Activated CD4-positive, alpha-beta T cell treated with anti-CD3 and anti-CD28 coated beads, Interleukin-2, amount 10 ng/mL, durations not matched to agents 24 days and 14 days (primary cell): ENCODE data around the gene LRTM2. TPM values are rescaled to one million over a fixed set of nuclear protein-coding genes. Genes with fewer than 3 reads are reported as not detected.

Source experiments
- DNase-seq: peaks from one replicate; pipeline ENCODE4 v3.0.0; 2022
- H3K27ac Mint-ChIP-seq: one replicate; pipeline ENCODE4 v1.8.0; 2022; ENCODE audit warnings: mild to moderate bottlenecking, mixed read lengths
- H3K27me3 Mint-ChIP-seq: one replicate; pipeline ENCODE4 v1.8.0; 2022; ENCODE audit warnings: mixed read lengths
- H3K36me3 Mint-ChIP-seq: one replicate; pipeline ENCODE4 v1.8.0; 2022; ENCODE audit warnings: low read depth, mild to moderate bottlenecking, mixed read lengths
- H3K4me1 Mint-ChIP-seq: one replicate; pipeline ENCODE4 v1.8.0; 2021; ENCODE audit warnings: mixed read lengths
- H3K4me3 Mint-ChIP-seq: one replicate; pipeline ENCODE4 v1.8.0; 2022; ENCODE audit warnings: mild to moderate bottlenecking, moderate library complexity, mixed read lengths
- H3K9me3 Mint-ChIP-seq: one replicate; pipeline ENCODE4 v1.8.0; 2021; ENCODE audit warnings: mixed read lengths
- intact Hi-C: fragments of 100-400 bp; cut with micrococcal nuclease; formaldehyde crosslinking; loops from one replicate; pipeline ENCODE4 v1.15.1; 2023
- total RNA-seq: library from RNA; stranded (reverse); gene quantifications from 2 replicates; pipeline ENCODE4 v1.2.3, GENCODE V29; 2022

The LRTM2 gene
- total RNA-seq, 1 donor from 2014 or later, result 0.16 TPM

- no peaks in the 10 kb centered on the region for H3K9me3 Mint-ChIP-seq
- H3K27ac Mint-ChIP-seq, result no peak overlapping the region
- no peaks in the 10 kb centered on the region for H3K27me3 Mint-ChIP-seq
- no peak overlapping the region for H3K4me3 Mint-ChIP-seq
- peak; percentile 54 for DNase-seq
- H3K4me1 Mint-ChIP-seq, result peaks cover 18% of the 10 kb centered on the region
- H3K36me3 Mint-ChIP-seq, result no peaks in the 10 kb centered on the region
- intact Hi-C loops, result loop anchor here (5.0 to 10.0 kb wide), 3 partner anchors 210 to 788 kb away; partner anchors contain the start of gene DCP1B
Measured at GRCh38 chr12:1794440-1795090, 25.8 kb upstream of the LRTM2 start.

- H3K9me3 Mint-ChIP-seq, result no peaks in the 10 kb centered on the region
- peak overlapping the region; percentile 69 for H3K4me3 Mint-ChIP-seq
- H3K36me3 Mint-ChIP-seq, result no peaks in the 10 kb centered on the region
- DNase-seq, result no peak
- intact Hi-C loops, result loop anchor here (5.0 to 10.0 kb wide), 3 partner anchors 209 to 787 kb away; partner anchors contain the start of gene DCP1B
- no peaks in the 10 kb centered on the region for H3K27me3 Mint-ChIP-seq
- peak overlapping the region; percentile 78 for H3K27ac Mint-ChIP-seq
- H3K4me1 Mint-ChIP-seq, result peaks cover 18% of the 10 kb centered on the region
Measured at GRCh38 chr12:1795221-1795784, 25.1 kb upstream of the LRTM2 start.

DNA sequence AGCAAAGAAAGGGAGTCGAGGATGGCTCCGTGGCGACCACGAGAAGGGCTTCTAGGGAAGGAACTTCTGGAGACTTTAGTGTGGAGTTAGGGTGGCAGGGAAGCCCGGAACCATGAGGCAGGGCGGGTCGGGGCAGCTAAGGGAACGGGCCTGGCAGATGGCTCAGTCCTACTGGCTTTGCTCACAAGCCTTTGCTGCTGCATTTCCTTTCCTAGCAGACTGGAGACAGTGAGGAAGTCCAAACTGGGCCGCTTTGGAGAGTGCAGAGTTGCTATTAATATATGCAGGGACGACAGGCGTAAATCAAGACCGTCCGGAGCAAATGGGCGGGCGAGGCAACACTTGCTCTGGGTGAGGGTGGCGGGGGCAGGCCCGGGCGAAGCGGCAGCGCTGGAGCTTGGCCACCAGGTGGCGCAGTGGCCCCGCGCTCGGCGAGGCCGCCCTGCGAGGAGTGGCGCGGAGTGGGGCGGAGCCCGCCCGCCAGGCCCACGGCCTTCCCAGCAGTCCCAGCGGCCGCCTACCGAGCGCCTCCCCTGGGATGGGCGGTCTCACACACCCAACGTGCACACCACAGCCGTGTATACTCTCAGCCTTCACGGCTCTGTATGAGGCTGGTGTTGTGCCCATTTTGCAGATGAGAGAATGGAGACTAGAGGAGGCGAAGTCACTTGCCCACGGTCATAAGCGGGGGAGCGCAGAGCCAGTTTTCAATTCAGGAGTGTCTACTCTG, 24.4 kb upstream of the LRTM2 start:
- no peaks in the 10 kb centered on the region for H3K36me3 Mint-ChIP-seq

DNA sequence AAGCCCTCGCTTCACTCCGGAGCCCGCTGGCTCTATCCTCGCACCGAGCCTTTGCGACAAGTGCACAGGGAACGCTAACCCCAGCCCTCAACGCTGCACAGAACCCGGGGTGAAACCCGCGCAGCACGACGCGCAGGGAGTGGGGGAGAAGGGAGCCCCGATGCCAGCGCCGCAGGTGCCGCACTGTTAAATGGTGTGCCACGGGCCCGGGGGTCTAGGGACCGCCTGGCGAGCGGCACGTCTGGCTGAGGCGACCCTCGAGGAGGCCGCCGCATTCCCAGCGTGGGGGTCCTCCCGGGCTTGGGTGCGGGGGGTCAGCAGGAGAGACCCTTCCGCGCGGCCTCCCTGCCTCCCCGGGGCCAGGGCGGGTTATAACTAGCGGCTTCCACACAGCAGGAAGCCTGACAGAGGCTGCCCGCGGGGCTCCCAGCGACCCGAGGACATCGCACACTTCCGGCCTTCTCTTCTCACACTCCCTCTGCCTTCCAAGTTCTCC, 23.8 kb upstream of the LRTM2 start:
- intact Hi-C loops, result loop anchor here (1.0 to 10.0 kb wide), 7 partner anchors 8 to 786 kb away; partner anchors contain the start of genes ADIPOR2 and DCP1B
- H3K36me3 Mint-ChIP-seq, result no peaks in the 10 kb centered on the region
- H3K4me3 Mint-ChIP-seq, result peak overlapping the region; percentile 86
- H3K4me1 Mint-ChIP-seq, result peaks cover 10% of the 10 kb centered on the region
- H3K9me3 Mint-ChIP-seq, result no peaks in the 10 kb centered on the region
- H3K27ac Mint-ChIP-seq, result peak overlapping the region; percentile 90
- H3K27me3 Mint-ChIP-seq, result no peaks in the 10 kb centered on the region
- DNase-seq, result peak; percentile 84

More for the DNA sequence above, 24.4 kb upstream of the LRTM2 start:
- no peaks in the 10 kb centered on the region for H3K9me3 Mint-ChIP-seq
- peak overlapping the region; percentile 90 for H3K27ac Mint-ChIP-seq
- H3K4me1 Mint-ChIP-seq, result peaks cover 16% of the 10 kb centered on the region
- peak overlapping the region; percentile 86 for H3K4me3 Mint-ChIP-seq
- H3K27me3 Mint-ChIP-seq, result no peaks in the 10 kb centered on the region
- DNase-seq, result peak; percentile 98
- intact Hi-C loops, result loop anchor here (1.0 to 10.0 kb wide), 7 partner anchors 8 to 786 kb away; partner anchors contain the start of genes ADIPOR2 and DCP1B

DNA sequence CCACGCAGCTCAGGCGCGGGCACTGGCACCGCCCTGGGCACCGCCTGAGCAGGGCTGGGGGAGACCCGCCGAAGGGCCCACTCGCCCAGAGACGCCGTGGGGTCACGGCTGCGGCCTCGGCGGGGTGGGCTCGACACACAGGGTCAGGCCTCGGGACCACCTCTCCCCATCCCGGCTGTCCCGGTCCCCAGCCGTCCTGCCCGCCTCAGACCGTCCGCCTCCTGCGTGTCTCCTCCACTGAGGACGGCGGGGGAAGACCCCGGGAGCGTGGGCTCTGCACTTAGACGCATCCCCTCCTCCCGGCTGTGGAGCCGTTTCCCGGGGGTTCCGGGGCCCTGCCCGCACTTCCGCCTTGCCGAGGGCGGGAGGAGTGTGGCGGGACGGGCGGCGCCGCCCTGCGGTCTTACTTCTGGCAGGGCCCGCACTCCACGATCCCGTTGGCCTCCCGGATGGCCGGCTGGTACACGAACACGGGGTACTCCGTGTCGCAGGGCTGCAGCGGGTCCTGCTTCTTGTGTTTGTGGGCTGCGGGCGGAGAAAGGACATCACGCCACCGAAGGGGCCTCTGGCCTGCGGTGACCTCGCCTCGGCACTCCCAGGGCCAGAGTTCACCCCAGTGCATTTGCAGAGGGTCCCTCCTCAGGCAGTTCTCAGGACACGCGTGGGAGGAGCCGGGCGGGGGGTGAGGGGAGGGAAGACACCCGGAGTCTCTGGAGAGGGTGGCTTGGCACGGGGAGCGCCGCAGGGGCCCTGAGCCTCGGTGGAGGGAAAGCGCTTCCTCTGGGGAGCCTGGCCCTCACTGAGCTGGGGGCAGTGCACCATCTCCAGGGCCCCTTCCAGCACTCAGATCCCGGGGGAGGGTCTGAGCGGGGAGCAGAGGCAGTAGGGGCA, 23.1 kb upstream of the LRTM2 start:
- H3K4me3 Mint-ChIP-seq, result peak overlapping the region; percentile 86
- intact Hi-C loops, result loop anchor here (5.0 to 10.0 kb wide), 3 partner anchors 208 to 785 kb away; partner anchors contain the start of gene DCP1B

GRCh38 chr12:1797991-1798640, 22.2 kb upstream of the LRTM2 start:
- intact Hi-C loops, result loop anchor here (5.0 to 10.0 kb wide), 3 partner anchors 207 to 784 kb away; partner anchors contain the start of gene DCP1B
- Mint-ChIP-seq H3K36me3 (no peaks in the 10 kb centered on the region), H3K27me3 (no peaks in the 10 kb centered on the region), H3K4me3 (no peak overlapping the region), H3K4me1 (peaks cover 5% of the 10 kb centered on the region), H3K9me3 (no peaks in the 10 kb centered on the region), H3K27ac (peak overlapping the region; percentile 20)
- DNase-seq, result no peak

More for the DNA sequence above, 23.1 kb upstream of the LRTM2 start:
- H3K27me3 Mint-ChIP-seq, result no peaks in the 10 kb centered on the region
- no peaks in the 10 kb centered on the region for H3K9me3 Mint-ChIP-seq
- peaks cover 5% of the 10 kb centered on the region for H3K4me1 Mint-ChIP-seq
- peak; percentile 87 for DNase-seq
- H3K27ac Mint-ChIP-seq, result peak overlapping the region; percentile 89
- no peaks in the 10 kb centered on the region for H3K36me3 Mint-ChIP-seq

GRCh38 chr12:1798641-1799020, 21.7 kb upstream of the LRTM2 start:
- H3K27ac Mint-ChIP-seq, result no peak overlapping the region
- no peak overlapping the region for H3K4me3 Mint-ChIP-seq
- intact Hi-C loops, result loop anchor here (5.0 to 10.0 kb wide), 3 partner anchors 206 to 784 kb away; partner anchors contain the start of gene DCP1B
- DNase-seq, result no peak
- H3K9me3 Mint-ChIP-seq, result no peaks in the 10 kb centered on the region
- no peaks in the 10 kb centered on the region for H3K27me3 Mint-ChIP-seq
- peaks cover 5% of the 10 kb centered on the region for H3K4me1 Mint-ChIP-seq
- H3K36me3 Mint-ChIP-seq, result no peaks in the 10 kb centered on the region

DNA sequence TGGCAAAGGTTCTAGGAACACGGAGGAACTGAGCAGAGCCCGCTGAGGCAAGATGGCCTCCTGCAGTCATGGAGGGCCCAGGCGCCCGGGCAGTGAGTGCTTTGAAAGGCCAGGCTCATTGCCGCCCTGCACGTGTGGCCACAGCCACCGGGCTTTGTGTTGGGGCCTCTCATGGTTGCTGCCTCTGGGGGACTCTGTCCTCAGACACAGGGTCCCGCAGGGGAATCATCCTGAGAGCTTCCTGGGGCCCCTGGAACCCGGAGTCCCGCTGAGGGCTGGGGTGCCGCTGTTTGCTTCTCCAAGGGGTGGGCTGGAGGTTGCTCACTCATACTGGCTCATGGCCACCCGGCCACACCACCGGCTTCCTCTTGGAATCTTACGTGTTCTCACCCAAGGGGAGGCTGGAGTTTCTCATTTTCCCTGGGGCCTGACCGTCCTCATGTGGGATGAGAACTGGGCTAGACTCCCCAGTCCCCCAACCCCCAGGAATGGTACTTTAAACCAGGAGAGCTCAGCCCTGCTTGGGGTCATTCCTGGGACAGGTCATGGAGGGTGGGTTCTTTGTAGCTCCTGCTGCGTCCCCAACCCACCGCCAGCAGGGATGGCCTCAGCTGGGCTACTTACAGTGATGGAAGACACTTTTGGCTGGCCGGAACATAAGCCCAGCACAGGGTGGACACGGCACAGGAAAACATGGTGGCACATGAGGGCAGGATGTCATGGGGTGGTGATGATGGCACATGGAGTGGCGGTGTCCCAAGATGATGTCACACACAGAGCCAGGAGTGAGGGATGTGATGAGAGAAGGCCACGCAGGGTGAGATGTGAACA, 21.1 kb upstream of the LRTM2 start:
- intact Hi-C loops, result loop anchor here (5.0 to 10.0 kb wide), 3 partner anchors 206 to 783 kb away; partner anchors contain the start of gene DCP1B
- H3K27me3 Mint-ChIP-seq, result no peaks in the 10 kb centered on the region
- no peak for DNase-seq

GRCh38 chr12:1799882-1800400, 20.4 kb upstream of the LRTM2 start:
- H3K27me3 Mint-ChIP-seq, result no peaks in the 10 kb centered on the region
- no peak for DNase-seq
- H3K4me3 Mint-ChIP-seq, result no peak overlapping the region
- H3K36me3 Mint-ChIP-seq, result no peaks in the 10 kb centered on the region
- peaks cover 11% of the 10 kb centered on the region for H3K4me1 Mint-ChIP-seq
- intact Hi-C loops, result loop anchor here (5.0 to 10.0 kb wide), 3 partner anchors 205 to 782 kb away; partner anchors contain the start of gene DCP1B
- H3K27ac Mint-ChIP-seq, result no peak overlapping the region
- H3K9me3 Mint-ChIP-seq, result peaks cover 5% of the 10 kb centered on the region

More for the DNA sequence above, 21.1 kb upstream of the LRTM2 start:
- H3K27ac Mint-ChIP-seq, result no peak overlapping the region
- H3K9me3 Mint-ChIP-seq, result peaks cover under 1% of the 10 kb centered on the region
- H3K4me3 Mint-ChIP-seq, result no peak overlapping the region
- no peaks in the 10 kb centered on the region for H3K36me3 Mint-ChIP-seq
- H3K4me1 Mint-ChIP-seq, result peaks cover 5% of the 10 kb centered on the region

- intact Hi-C loops, result no loop called here
- H3K36me3 Mint-ChIP-seq, result no peaks in the 10 kb centered on the region
- H3K27ac Mint-ChIP-seq, result no peak overlapping the region
- peak; percentile 74 for DNase-seq
- H3K4me3 Mint-ChIP-seq, result no peak overlapping the region
- no peaks in the 10 kb centered on the region for H3K27me3 Mint-ChIP-seq
- peaks cover 5% of the 10 kb centered on the region for H3K9me3 Mint-ChIP-seq
- H3K4me1 Mint-ChIP-seq, result peaks cover 8% of the 10 kb centered on the region
Measured at GRCh38 chr12:1800401-1801302, 19.7 kb upstream of the LRTM2 start.
